SK-N-SH (cell line): ENCODE measurements around the gene CAMK2N2. TPM values are rescaled to one million over a fixed set of nuclear protein-coding genes. Genes with fewer than 3 reads are reported as not detected.

Experiments
- CTCF ChIA-PET: fragments of 300-600, 350-600 bp; formaldehyde crosslinking; extraction: SDS; loops from one replicate; lab custom pipeline; 2021; lab: Yijun Ruan, JAX
- POLR2A ChIA-PET: fragments of 350-600 bp; sonication (Branson Sonifier 250); formaldehyde crosslinking; extraction: SDS; loops from one replicate; lab custom pipeline; 2020; ENCODE audit warnings: antibody characterized with exemption, inconsistent platforms; lab: Yijun Ruan, JAX
- DNase-seq: peaks from one replicate; pipeline ENCODE4 v3.0.0; 2012
- H2AFZ ChIP-seq: fragments of 200-600 bp; sonication (generic); 2 replicates; pipeline ENCODE4 v1.8.1; 2016; ENCODE audit warnings: antibody characterized with exemption, mild to moderate bottlenecking, low read depth
- H3F3A ChIP-seq: fragments of 200-600 bp; sonication (generic); replicated peaks from 2 replicates; pipeline ENCODE3; 2016; ENCODE audit warnings: antibody characterized with exemption, mild to moderate bottlenecking; ENCODE audit not compliant: insufficient read depth
- H3K27ac ChIP-seq, 2 experiments: fragments of 200-500 bp in 1 of 2; fragments of 200-600 bp in 1 of 2; sonication (Bioruptor generic) in 1 of 2; sonication (generic), shearing (Covaris generic) in 1 of 2; 2 replicates each; pipeline versions ENCODE4 v1.5.1 to v1.6.1; 2014 to 2016; ENCODE audit warnings: low read depth in 2 of 2, inconsistent platforms in 1 of 2, low read length in 1 of 2, mild to moderate bottlenecking in 1 of 2, mixed read lengths in 1 of 2
- H3K27me3 ChIP-seq: fragments of 200-600 bp; sonication (generic), shearing (Covaris generic); 2 replicates; pipeline ENCODE4 v1.6.1; 2016; ENCODE audit warnings: mixed run types; ENCODE audit not compliant: insufficient read depth
- H3K36me3 ChIP-seq, 2 experiments: fragments of 200-500 bp in 1 of 2; fragments of 200-600 bp in 1 of 2; sonication (Bioruptor generic) in 1 of 2; sonication (generic) in 1 of 2; replicated peaks in 1 of 2; 2 replicates each; pipeline versions ENCODE3 to v1.5.1; 2014 to 2016; ENCODE audit warnings: low read length in 1 of 2, mild to moderate bottlenecking in 1 of 2; ENCODE audit not compliant: insufficient read depth in 2 of 2, control insufficient read depth in 1 of 2
- H3K4me1 ChIP-seq, 2 experiments: fragments of 200-500 bp in 1 of 2; fragments of 200-600 bp in 1 of 2; sonication (Bioruptor generic) in 1 of 2; sonication (generic), shearing (Covaris generic) in 1 of 2; 2 replicates each; pipeline versions ENCODE4 v1.5.1 to v1.6.1; 2014 to 2016; ENCODE audit warnings: low read depth in 1 of 2, low read length in 1 of 2, mixed run types in 1 of 2; ENCODE audit not compliant: insufficient read depth in 2 of 2, control insufficient read depth in 1 of 2
- H3K4me2 ChIP-seq: fragments of 200-600 bp; sonication (generic), shearing (Covaris generic); 2 replicates; pipeline ENCODE4 v1.6.1; 2017; ENCODE audit warnings: mixed run types
- H3K4me3 ChIP-seq, 2 experiments: fragments of 200-500 bp in 1 of 2; fragments of 200-600 bp in 1 of 2; sonication (Bioruptor generic) in 1 of 2; sonication (generic), shearing (Covaris generic) in 1 of 2; 2 replicates each; pipeline versions ENCODE4 v1.5.1 to v1.8.1; 2014 to 2016; ENCODE audit warnings: low read depth in 2 of 2, inconsistent platforms in 1 of 2, low read length in 1 of 2, mild to moderate bottlenecking in 1 of 2, mixed read lengths in 1 of 2, moderate library complexity in 1 of 2
- H3K79me2 ChIP-seq: fragments of 200-600 bp; sonication (generic); 2 replicates; pipeline ENCODE4 v1.8.1; 2017; ENCODE audit warnings: mild to moderate bottlenecking; ENCODE audit not compliant: insufficient read depth
- H3K9ac ChIP-seq: fragments of 200-600 bp; sonication (generic); 2 replicates; pipeline ENCODE4 v1.6.1; 2017; ENCODE audit warnings: mixed run types
- H3K9me2 ChIP-seq: fragments of 200-600 bp; sonication (generic); 2 replicates; pipeline ENCODE4 v1.6.1; 2017; ENCODE audit warnings: mixed run types
- H3K9me3 ChIP-seq: fragments of 200-600 bp; sonication (generic); 2 replicates; pipeline ENCODE4 v1.6.1; 2017; ENCODE audit warnings: mixed run types, mild to moderate bottlenecking, moderate library complexity
- H4K20me1 ChIP-seq: fragments of 200-600 bp; sonication (generic); 2 replicates; pipeline ENCODE4 v1.6.1; 2017; ENCODE audit warnings: mild to moderate bottlenecking, mixed run types; ENCODE audit not compliant: insufficient read depth
- CTCF ChIP-seq: fragments of 200-600 bp; sonication (generic); IDR thresholded peaks from 2 replicates; pipeline ENCODE4 v1.6.1; 2017; ENCODE audit warnings: antibody characterized with exemption, mild to moderate bottlenecking, moderate library complexity
- ELF1 ChIP-seq: IDR thresholded peaks from 2 replicates; pipeline ENCODE4 v1.4.0; 2012
- EP300 ChIP-seq, 2 experiments: IDR thresholded peaks; 2 replicates each; pipeline versions ENCODE4 v1.4.0 to v1.6.1; 2012; ENCODE audit warnings: borderline replicate concordance in 1 of 2, low read depth in 1 of 2, low read length in 1 of 2
- EZH2phosphoT487 ChIP-seq: fragments of 200-600 bp; sonication (generic); IDR thresholded peaks from 2 replicates; pipeline ENCODE4 v1.6.1; 2017; ENCODE audit warnings: low read depth, mixed run types, mild to moderate bottlenecking, antibody characterized with exemption, moderate library complexity, borderline replicate concordance
- FOSL2 ChIP-seq: IDR thresholded peaks from 2 replicates; pipeline ENCODE4 v1.4.0; 2012; ENCODE audit warnings: low read depth, mild to moderate bottlenecking, moderate library complexity, borderline replicate concordance
- GATA2 ChIP-seq: sonication (generic); formaldehyde crosslinking; IDR thresholded peaks from 2 replicates; pipeline ENCODE4 v1.5.0; 2020; ENCODE audit warnings: mild to moderate bottlenecking, missing genetic modification reagents
- MAX ChIP-seq: IDR thresholded peaks from 2 replicates; pipeline ENCODE4 v1.4.0; 2012; ENCODE audit warnings: low read depth
- MXI1 ChIP-seq: IDR thresholded peaks from 2 replicates; pipeline ENCODE4 v1.6.1; 2012; ENCODE audit warnings: mild to moderate bottlenecking, low read depth, low read length, improper control_type of control experiment
- NFIC ChIP-seq: IDR thresholded peaks from 2 replicates; pipeline ENCODE4 v1.4.0; 2012; ENCODE audit warnings: borderline replicate concordance
- POLR2AphosphoS5 ChIP-seq: IDR thresholded peaks from 2 replicates; pipeline ENCODE4 v1.6.1; 2012; ENCODE audit warnings: low read depth, low read length
- RAD21 ChIP-seq: IDR thresholded peaks from 2 replicates; pipeline ENCODE4 v1.6.1; 2012; ENCODE audit warnings: mild to moderate bottlenecking, low read length
- RCOR1 ChIP-seq: fragments of 150-350 bp; IDR thresholded peaks from 2 replicates; pipeline ENCODE4 v1.6.1; 2017; ENCODE audit warnings: antibody characterized with exemption, low read length
- REST ChIP-seq: IDR thresholded peaks from 2 replicates; pipeline ENCODE4 v1.6.1; 2012; ENCODE audit warnings: mild to moderate bottlenecking, low read depth, low read length, moderate library complexity
- SIN3A ChIP-seq: IDR thresholded peaks from 2 replicates; pipeline ENCODE4 v1.6.1; 2012; ENCODE audit warnings: low read depth, mild to moderate bottlenecking, low read length, moderate library complexity, borderline replicate concordance
- TAF1 ChIP-seq: IDR thresholded peaks from 2 replicates; pipeline ENCODE4 v1.6.1; 2012; ENCODE audit warnings: low read depth, mild to moderate bottlenecking, low read length, moderate library complexity, borderline replicate concordance
- TEAD4 ChIP-seq: IDR thresholded peaks from 2 replicates; pipeline ENCODE4 v1.4.0; 2012; ENCODE audit warnings: mild to moderate bottlenecking, borderline replicate concordance; ENCODE audit not compliant: insufficient read depth
- USF1 ChIP-seq: IDR thresholded peaks from 2 replicates; pipeline ENCODE4 v1.4.0; 2012; ENCODE audit warnings: low read depth, borderline replicate concordance
- WGBS: methylation state at CpG from one replicate; pipeline ENCODE4 v1.1.6; 2017; ENCODE audit warnings: low lambda C conversion rate; 5-methylcytosine and 5-hydroxymethylcytosine counted together
- polyA plus RNA-seq, 3 experiments: library from polyadenylated mRNA; depleted of rRNA; stranded (reverse); fragments of >200 nt; gene quantifications; 2 replicates each; pipeline ENCODE4 v1.2.3, GENCODE V29; 2012
- TF ChIP-seq, protein P1 (sequence below): IDR thresholded peaks from 2 replicates; pipeline ENCODE4 v1.4.0; 2012; ENCODE audit warnings: low read depth, borderline replicate concordance

CAMK2N2 gene
- polyA plus RNA-seq, 1 of the 3 experiments (the other 2 are of a cell fraction): 2.2 TPM

DNA sequence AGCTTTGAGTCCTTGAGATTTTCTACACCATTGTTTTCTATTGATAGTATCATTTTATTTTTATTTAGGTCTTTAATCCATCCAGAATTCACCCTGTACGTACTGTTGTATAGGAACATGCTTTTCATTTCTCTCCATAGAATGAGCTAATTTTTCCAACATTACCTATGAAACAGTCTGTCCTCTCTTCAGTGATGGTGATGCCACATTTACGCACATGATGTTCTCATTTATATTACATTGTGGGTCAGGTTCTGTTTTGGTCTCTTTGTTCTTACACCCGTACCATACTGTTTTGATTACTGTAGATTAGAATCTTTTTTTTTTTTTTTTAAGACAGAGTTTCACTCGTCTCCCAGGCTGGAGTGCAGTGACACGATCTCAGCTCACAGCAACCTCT, 49.6 kb downstream of the CAMK2N2 start:
- Histone ChIP-seq H3F3A (no peaks in the 10 kb centered on the region), H3K27ac (peak overlapping the region in 1 of 2 experiments; percentile 86; a peak in 2 of 4 replicates), H3K79me2 (no peaks in the 10 kb centered on the region), H3K4me3 (no peak overlapping the region), H3K4me1 (peaks cover 0 to 3% of the 10 kb centered on the region in 2 experiments; a peak in 1 of 4 replicates), H2AFZ (no peak overlapping the region), H3K4me2 (no peak overlapping the region), H3K27me3 (peaks cover 11% of the 10 kb centered on the region; the same call in 1 of the 2 replicates), H3K9me2 (no peaks in the 10 kb centered on the region), H3K36me3 (no peaks in the 10 kb centered on the region), H3K9ac (no peak overlapping the region), H3K9me3 (no peaks in the 10 kb centered on the region), H4K20me1 (no peaks in the 10 kb centered on the region)
- peak; percentile 56 for DNase-seq
- POLR2A ChIA-PET: interaction anchor here (0.9 kb wide), 1 partner anchor 16 kb away, joined by 5 read pairs; no protein-coding TSS in a partner anchor
- CTCF ChIA-PET: interaction anchor here (0.6 to 5.3 kb wide), 3 partner anchors 17 to 76 kb away, joined by 3 to 48 read pairs (median 17); partner anchors contain the start of genes EEF1AKMT4 and VWA5B2
- 24% methylated on average over 5 of the region's 5 CpGs for WGBS
- TF ChIP-seq EP300 (IDR thresholded peaks at IDR 0.05; ENCODE audit: borderline replicate concordance in 1 of 2, low read depth in 1 of 2, low read length in 1 of 2): no peak; a peak in 1 of 4 replicates
- no peak for TF ChIP-seq MAX
- no peak for TF ChIP-seq POLR2AphosphoS5
- TF ChIP-seq GATA2: no peak

- Histone ChIP-seq H3K9me2 (no peaks in the 10 kb centered on the region), H3K4me1 (peaks cover 0 to 3% of the 10 kb centered on the region in 2 experiments; a peak in 1 of 4 replicates), H3K27ac (peak overlapping the region in 1 of 2 experiments; percentile 86; a peak in 2 of 4 replicates), H3K79me2 (no peaks in the 10 kb centered on the region), H3K27me3 (peaks cover 15% of the 10 kb centered on the region; the same call in 1 of the 2 replicates), H2AFZ (no peak overlapping the region), H3K9ac (no peak overlapping the region), H3K4me3 (no peak overlapping the region), H4K20me1 (no peaks in the 10 kb centered on the region), H3F3A (no peaks in the 10 kb centered on the region), H3K4me2 (no peak overlapping the region), H3K36me3 (no peaks in the 10 kb centered on the region), H3K9me3 (no peaks in the 10 kb centered on the region)
- POLR2A ChIA-PET: interaction anchor here (0.9 kb wide), 1 partner anchor 17 kb away, joined by 5 read pairs; no protein-coding TSS in a partner anchor
- peak; percentile 67 for DNase-seq
- WGBS: 17% methylated on average over 5 of the region's 5 CpGs
- CTCF ChIA-PET: interaction anchor here (0.6 to 5.3 kb wide), 3 partner anchors 17 to 76 kb away, joined by 3 to 48 read pairs (median 17); partner anchors contain the start of genes EEF1AKMT4 and VWA5B2
- no peak for TF ChIP-seq SIN3A
- TF ChIP-seq TAF1: no peak
- TF ChIP-seq NFIC: peak; percentile 68
- peak; percentile 100 for TF ChIP-seq GATA2
- TF ChIP-seq EZH2phosphoT487: no peak
- TF ChIP-seq REST: no peak
- TF ChIP-seq FOSL2: no peak
- peak; percentile 26 for TF ChIP-seq RAD21
- peak; percentile 27; the same call in 1 of the 2 replicates for TF ChIP-seq MXI1
- TF ChIP-seq, protein P1, sequence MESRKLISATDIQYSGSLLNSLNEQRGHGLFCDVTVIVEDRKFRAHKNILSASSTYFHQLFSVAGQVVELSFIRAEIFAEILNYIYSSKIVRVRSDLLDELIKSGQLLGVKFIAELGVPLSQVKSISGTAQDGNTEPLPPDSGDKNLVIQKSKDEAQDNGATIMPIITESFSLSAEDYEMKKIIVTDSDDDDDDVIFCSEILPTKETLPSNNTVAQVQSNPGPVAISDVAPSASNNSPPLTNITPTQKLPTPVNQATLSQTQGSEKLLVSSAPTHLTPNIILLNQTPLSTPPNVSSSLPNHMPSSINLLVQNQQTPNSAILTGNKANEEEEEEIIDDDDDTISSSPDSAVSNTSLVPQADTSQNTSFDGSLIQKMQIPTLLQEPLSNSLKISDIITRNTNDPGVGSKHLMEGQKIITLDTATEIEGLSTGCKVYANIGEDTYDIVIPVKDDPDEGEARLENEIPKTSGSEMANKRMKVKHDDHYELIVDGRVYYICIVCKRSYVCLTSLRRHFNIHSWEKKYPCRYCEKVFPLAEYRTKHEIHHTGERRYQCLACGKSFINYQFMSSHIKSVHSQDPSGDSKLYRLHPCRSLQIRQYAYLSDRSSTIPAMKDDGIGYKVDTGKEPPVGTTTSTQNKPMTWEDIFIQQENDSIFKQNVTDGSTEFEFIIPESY: no peak
- peak; percentile 7; the same call in 1 of the 2 replicates for TF ChIP-seq USF1
- no peak for TF ChIP-seq CTCF
- no peak for TF ChIP-seq ELF1
- no peak for TF ChIP-seq TEAD4
- peak; percentile 99 for TF ChIP-seq RCOR1
These were observed 50.1 kb downstream of the CAMK2N2 start for GRCh38 chr3:184211297-184211696.
